Muscle of leg (tissue), 11 donors: ENCODE results near the gene MCEE. TPM values are rescaled to one million over a fixed set of nuclear protein-coding genes. Genes with fewer than 3 reads are reported as not detected.
"Not testable (repeated sequence)": the region's sequence is repeated elsewhere in the genome, so short reads cannot be mapped to it uniquely, and the experiment has no call there.

Source experiments
- DNase-seq: peaks from one replicate; pipeline ENCODE4 v3.0.0; 2013
- H3K27ac ChIP-seq: one replicate; pipeline ENCODE4 v1.5.1; 2013; ENCODE audit warnings: mild to moderate bottlenecking, low read length, control low read depth
- H3K27me3 ChIP-seq: one replicate; pipeline ENCODE4 v1.6.1; 2013; ENCODE audit warnings: low read length; ENCODE audit not compliant: control insufficient read depth, insufficient read depth
- H3K36me3 ChIP-seq: one replicate; pipeline ENCODE4 v1.6.1; 2013; ENCODE audit warnings: low read length; ENCODE audit not compliant: control insufficient read depth, insufficient read depth
- H3K4me1 ChIP-seq: one replicate; pipeline ENCODE4 v1.6.1; 2013; ENCODE audit warnings: low read length; ENCODE audit not compliant: control insufficient read depth, insufficient read depth
- H3K4me3 ChIP-seq: one replicate; pipeline ENCODE4 v1.5.1; 2013; ENCODE audit warnings: low read length, control low read depth
- H3K9me3 ChIP-seq: replicated peaks from 2 replicates; pipeline ENCODE4 v1.6.1; 2013; ENCODE audit warnings: low read depth, low read length; ENCODE audit not compliant: control insufficient read depth
- WGBS: methylation state at CpG from one replicate; pipeline ENCODE4 v1.1.5; 2013; ENCODE audit warnings: missing lambda C conversion rate; ENCODE audit not compliant: insufficient coverage; 5-methylcytosine and 5-hydroxymethylcytosine counted together
- polyA plus RNA-seq, 8 donors: library from polyadenylated mRNA; unstranded; fragments of 120-200 nt; gene quantifications; one replicate each; pipeline versions ENCODE4 v1.2.1 to v1.2.3, GENCODE V29; 2013; ENCODE audit warnings: inconsistent platforms in 1 of 8, low replicate concordance in 1 of 8; ENCODE audit not compliant: insufficient read length in 8 of 8, insufficient read depth in 1 of 8
- total RNA-seq: library from RNA; stranded (reverse); fragments of 120-200 nt; gene quantifications from one replicate; pipeline ENCODE4 v1.2.4, GENCODE V29; 2013

Gene MCEE
- total and polyA plus RNA-seq, 9 donors: 19.9 to 32.8 (median 23.6) TPM

GRCh38 chr2:71154279-71154678 is 24.2 kb upstream of the MCEE start:
- H3K4me1 ChIP-seq: peaks cover 16% of the 10 kb centered on the region
- peaks cover 13% of the 10 kb centered on the region for H3K36me3 ChIP-seq
- peaks cover 3% of the 10 kb centered on the region for H3K27me3 ChIP-seq
- no peaks in the 10 kb centered on the region for H3K9me3 ChIP-seq
- H3K27ac ChIP-seq: no peak overlapping the region
- DNase-seq: no peak
- WGBS: 53% methylated on average over 5 of the region's 8 CpGs
- H3K4me3 ChIP-seq: no peak overlapping the region

- Histone ChIP-seq H3K36me3 (peaks cover 19% of the 10 kb centered on the region), H3K4me1 (peaks cover 16% of the 10 kb centered on the region)
- WGBS: 63% methylated on average over 10 of the region's 11 CpGs
Observed at GRCh38 chr2:71153585-71154224, 23.7 kb upstream of the MCEE start.

GRCh38 chr2:71151620-71152019 is 21.6 kb upstream of the MCEE start:
- peaks cover 26% of the 10 kb centered on the region for H3K36me3 ChIP-seq
- H3K4me3 ChIP-seq: no peak overlapping the region
- H3K4me1 ChIP-seq: peaks cover 6% of the 10 kb centered on the region
- no peak overlapping the region for H3K27ac ChIP-seq
- no peaks in the 10 kb centered on the region for H3K9me3 ChIP-seq
- peaks cover 3% of the 10 kb centered on the region for H3K27me3 ChIP-seq
- no peak for DNase-seq
- WGBS: 100% methylated on average over 1 of the region's 1 CpG

More at GRCh38 chr2:71153585-71154224, 23.7 kb upstream of the MCEE start:
- Histone ChIP-seq H3K27me3 (peaks cover 3% of the 10 kb centered on the region), H3K4me3 (no peak overlapping the region), H3K27ac (no peak overlapping the region), H3K9me3 (no peaks in the 10 kb centered on the region)
- no peak for DNase-seq

GRCh38 chr2:71150082-71150816 is 20.2 kb upstream of the MCEE start:
- no peaks in the 10 kb centered on the region for H3K9me3 ChIP-seq
- H3K36me3 ChIP-seq: peaks cover 32% of the 10 kb centered on the region
- H3K27ac ChIP-seq: no peak overlapping the region
- H3K4me3 ChIP-seq: no peak overlapping the region
- 53% methylated on average over 2 of the region's 3 CpGs for WGBS
- DNase-seq: no peak
- no peaks in the 10 kb centered on the region for H3K4me1 ChIP-seq
- H3K27me3 ChIP-seq: peaks cover 3% of the 10 kb centered on the region

GRCh38 chr2:71148506-71149063 is 18.6 kb upstream of the MCEE start:
- H3K27me3 ChIP-seq: no peaks in the 10 kb centered on the region
- WGBS: 100% methylated on average over 1 of the region's 2 CpGs
- H3K36me3 ChIP-seq: peaks cover 45% of the 10 kb centered on the region
- no peak for DNase-seq
- no peaks in the 10 kb centered on the region for H3K4me1 ChIP-seq
- H3K4me3 ChIP-seq: no peak overlapping the region
- H3K9me3 ChIP-seq: no peaks in the 10 kb centered on the region
- H3K27ac ChIP-seq: no peak overlapping the region

GRCh38 chr2:71143782-71144181 is 13.8 kb upstream of the MCEE start:
- Histone ChIP-seq H3K4me1 (no peaks in the 10 kb centered on the region), H3K27ac (no peak overlapping the region), H3K36me3 (peaks cover 55% of the 10 kb centered on the region), H3K27me3 (no peaks in the 10 kb centered on the region), H3K9me3 (no peaks in the 10 kb centered on the region), H3K4me3 (no peak overlapping the region)
- 100% methylated on average over 2 of the region's 3 CpGs for WGBS
- DNase-seq: no peak

GRCh38 chr2:71136174-71136573 is 6.1 kb upstream of the MCEE start:
- Histone ChIP-seq H3K9me3 (no peaks in the 10 kb centered on the region), H3K27ac (no peak overlapping the region), H3K27me3 (no peaks in the 10 kb centered on the region), H3K4me3 (no peak overlapping the region), H3K36me3 (peaks cover 40% of the 10 kb centered on the region), H3K4me1 (peaks cover 6% of the 10 kb centered on the region)
- 86% methylated on average over 3 of the region's 3 CpGs for WGBS
- DNase-seq: no peak

- Histone ChIP-seq H3K4me3 (no peak overlapping the region), H3K36me3 (peaks cover 26% of the 10 kb centered on the region), H3K27ac (no peak overlapping the region), H3K27me3 (no peaks in the 10 kb centered on the region), H3K9me3 (no peaks in the 10 kb centered on the region), H3K4me1 (peaks cover 7% of the 10 kb centered on the region)
- no peak for DNase-seq
Observed at GRCh38 chr2:71133603-71134002, 3.6 kb upstream of the MCEE start.

- peak overlapping the region; percentile 88 for H3K4me3 ChIP-seq
- peaks cover 11% of the 10 kb centered on the region for H3K4me1 ChIP-seq
- H3K27ac ChIP-seq, DNase-seq, H3K27me3 ChIP-seq, H3K9me3 ChIP-seq: not testable (repeated sequence)
- WGBS: 64% methylated on average over 3 of the region's 7 CpGs
- H3K36me3 ChIP-seq: peaks cover 19% of the 10 kb centered on the region
Observed at GRCh38 chr2:71131387-71132166, 1.5 kb upstream of the MCEE start.

GRCh38 chr2:71130905-71131244 is 846 bp upstream of the MCEE start:
- 0% methylated on average over 1 of the region's 4 CpGs for WGBS
- peak; percentile 25 for DNase-seq
- H3K27me3 ChIP-seq: no peaks in the 10 kb centered on the region
- peaks cover 11% of the 10 kb centered on the region for H3K4me1 ChIP-seq
- H3K4me3 ChIP-seq: peak overlapping the region; percentile 88
- peak overlapping the region; percentile 93 for H3K27ac ChIP-seq
- H3K9me3 ChIP-seq: no peaks in the 10 kb centered on the region
- H3K36me3 ChIP-seq: peaks cover 15% of the 10 kb centered on the region
